Measurements from ENCODE around the gene SPEG.

The SPEG gene

GRCh38 chr2:219444566-219445091, 10.0 kb downstream of the SPEG start:
- DNase-seq (ENCODE audit: low spot score), result no peak

GRCh38 chr2:219445220-219445640, 10.6 kb downstream of the SPEG start:
- DNase-seq (ENCODE audit: low spot score), result no peak

- DNase-seq (ENCODE audit: low spot score), result peak; percentile 47
Observed at GRCh38 chr2:219446101-219446504, 11.5 kb downstream of the SPEG start.

DNA sequence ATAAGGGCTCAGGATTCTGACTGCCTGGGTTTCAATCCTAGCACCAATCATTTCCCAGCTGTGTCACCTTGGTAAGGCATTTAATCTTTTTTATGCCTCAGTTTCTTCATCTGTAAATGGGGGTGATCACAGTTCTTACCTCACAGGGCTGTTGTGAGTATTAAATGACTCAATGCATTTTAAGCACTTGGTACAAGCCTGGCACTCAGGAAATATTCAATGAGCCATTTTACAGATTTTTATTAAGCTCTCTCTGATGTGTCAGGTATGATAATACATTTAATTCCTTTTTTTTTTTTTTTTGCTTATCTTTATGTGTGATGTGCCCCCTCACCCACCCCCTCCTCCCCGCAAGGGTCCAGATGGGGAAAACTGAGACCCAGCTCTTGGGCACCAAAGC, 12.0 kb downstream of the SPEG start:
- DNase-seq (ENCODE audit: low spot score), result no peak

- DNase-seq (ENCODE audit: low spot score), result no peak
Observed at GRCh38 chr2:219447242-219448098, 12.8 kb downstream of the SPEG start.

DNA sequence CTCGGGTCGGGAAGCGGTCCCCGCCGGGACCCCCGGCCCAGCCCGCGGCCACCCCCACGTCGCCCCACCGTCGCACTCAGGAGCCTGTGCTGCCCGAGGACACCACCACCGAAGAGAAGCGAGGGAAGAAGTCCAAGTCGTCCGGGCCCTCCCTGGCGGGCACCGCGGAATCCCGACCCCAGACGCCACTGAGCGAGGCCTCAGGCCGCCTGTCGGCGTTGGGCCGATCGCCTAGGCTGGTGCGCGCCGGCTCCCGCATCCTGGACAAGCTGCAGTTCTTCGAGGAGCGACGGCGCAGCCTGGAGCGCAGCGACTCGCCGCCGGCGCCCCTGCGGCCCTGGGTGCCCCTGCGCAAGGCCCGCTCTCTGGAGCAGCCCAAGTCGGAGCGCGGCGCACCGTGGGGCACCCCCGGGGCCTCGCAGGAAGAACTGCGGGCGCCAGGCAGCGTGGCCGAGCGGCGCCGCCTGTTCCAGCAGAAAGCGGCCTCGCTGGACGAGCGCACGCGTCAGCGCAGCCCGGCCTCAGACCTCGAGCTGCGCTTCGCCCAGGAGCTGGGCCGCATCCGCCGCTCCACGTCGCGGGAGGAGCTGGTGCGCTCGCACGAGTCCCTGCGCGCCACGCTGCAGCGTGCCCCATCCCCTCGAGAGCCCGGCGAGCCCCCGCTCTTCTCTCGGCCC, 13.6 kb downstream of the SPEG start:
- no peak for DNase-seq (ENCODE audit: low spot score)

- no peak for DNase-seq (ENCODE audit: low spot score)
Observed at GRCh38 chr2:219448776-219449341, 14.2 kb downstream of the SPEG start.

- DNase-seq (ENCODE audit: low spot score), result no peak
Observed at GRCh38 chr2:219449609-219450008, 15.0 kb downstream of the SPEG start.

- no peak for DNase-seq (ENCODE audit: low spot score)
Observed at GRCh38 chr2:219451661-219452360, 17.2 kb downstream of the SPEG start.

- peak; percentile 36 for DNase-seq (ENCODE audit: low spot score)
Observed at GRCh38 chr2:219452361-219453317, 18.0 kb downstream of the SPEG start.

- no peak for DNase-seq (ENCODE audit: low spot score)
Observed at GRCh38 chr2:219453671-219454590, 19.3 kb downstream of the SPEG start.

DNA sequence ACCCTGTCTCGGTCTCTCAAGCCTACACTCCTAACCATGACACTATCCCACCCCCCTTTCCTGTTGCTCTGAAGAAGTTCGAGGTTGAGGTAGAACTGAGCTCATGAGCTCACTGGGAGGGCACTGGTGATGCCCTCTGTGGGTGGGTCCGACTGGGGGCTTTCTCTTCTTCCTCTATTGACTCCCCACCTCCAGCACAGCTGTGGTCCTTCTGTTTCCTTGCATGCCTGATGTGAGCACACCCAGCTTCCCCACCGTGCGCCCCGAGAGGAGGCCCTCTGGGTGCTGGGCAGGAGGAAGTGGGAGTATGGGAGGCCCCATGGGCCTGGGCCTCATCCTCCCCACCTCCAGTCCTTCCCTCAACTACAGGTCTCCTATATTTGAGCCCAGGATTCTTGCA, 20.9 kb downstream of the SPEG start:
- DNase-seq (ENCODE audit: low spot score), result no peak

DNA sequence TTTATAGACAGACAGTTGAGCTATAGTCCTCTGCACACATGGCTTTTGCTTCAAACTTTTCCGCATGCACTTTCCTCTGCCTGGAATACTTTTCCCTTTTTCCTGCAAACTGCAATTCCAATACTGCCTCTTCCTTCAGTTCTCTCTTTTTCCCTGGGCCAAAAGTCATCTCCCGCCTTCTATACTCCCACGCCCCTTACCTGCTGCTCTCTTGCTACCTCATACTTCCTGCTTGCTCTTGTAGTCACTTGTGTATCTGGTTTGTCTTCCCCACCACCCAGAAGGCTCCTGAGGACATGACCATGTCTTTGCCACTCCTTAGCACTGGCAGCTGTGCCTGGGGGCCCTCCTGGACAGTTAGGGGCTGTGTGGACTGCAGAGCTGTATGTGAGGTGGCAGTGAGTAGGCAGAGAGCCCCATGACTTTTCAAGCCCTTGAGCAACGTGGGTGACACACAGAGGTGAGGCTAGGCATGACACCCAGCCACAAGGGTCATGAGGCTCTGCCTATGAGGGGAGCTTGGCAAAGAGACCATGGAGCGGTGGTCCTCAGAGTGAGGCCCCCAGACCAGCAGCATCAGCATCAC, 23.2 kb downstream of the SPEG start:
- no peak for DNase-seq (ENCODE audit: low spot score)

- no peak for DNase-seq (ENCODE audit: low spot score)
Observed at GRCh38 chr2:219458996-219459395, 24.4 kb downstream of the SPEG start.

- DNase-seq (ENCODE audit: low spot score), result peak; percentile 65
Observed at GRCh38 chr2:219459460-219460311, 25.0 kb downstream of the SPEG start.

DNA sequence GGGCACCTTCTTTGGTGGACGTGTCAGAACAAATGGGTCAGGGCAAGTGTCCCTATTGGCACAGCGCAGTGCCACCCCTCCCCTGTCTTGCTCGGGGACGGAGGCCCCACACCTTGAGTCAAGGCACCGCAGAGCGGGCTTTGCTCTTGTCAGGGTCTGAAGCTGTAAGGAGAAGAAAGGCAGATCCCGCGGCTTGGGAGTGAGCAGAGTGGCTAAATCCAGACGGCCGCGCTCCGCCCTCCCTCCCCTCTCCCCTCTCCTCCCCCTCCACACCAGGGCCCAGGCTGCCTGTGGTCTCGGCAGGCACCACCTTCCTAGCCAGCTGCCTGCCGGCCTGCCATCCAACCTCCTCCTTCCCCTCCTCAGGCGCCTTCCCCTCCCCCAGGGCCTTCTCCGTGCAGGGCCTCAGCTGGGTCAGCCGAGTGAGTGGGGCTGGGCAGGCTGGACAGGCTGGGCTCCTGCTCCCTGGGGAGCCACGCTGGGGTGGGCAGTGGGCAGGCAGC, 25.8 kb downstream of the SPEG start:
- DNase-seq (ENCODE audit: low spot score), result no peak

GRCh38 chr2:219461047-219461514, 26.4 kb downstream of the SPEG start:
- no peak for DNase-seq (ENCODE audit: low spot score)

DNA sequence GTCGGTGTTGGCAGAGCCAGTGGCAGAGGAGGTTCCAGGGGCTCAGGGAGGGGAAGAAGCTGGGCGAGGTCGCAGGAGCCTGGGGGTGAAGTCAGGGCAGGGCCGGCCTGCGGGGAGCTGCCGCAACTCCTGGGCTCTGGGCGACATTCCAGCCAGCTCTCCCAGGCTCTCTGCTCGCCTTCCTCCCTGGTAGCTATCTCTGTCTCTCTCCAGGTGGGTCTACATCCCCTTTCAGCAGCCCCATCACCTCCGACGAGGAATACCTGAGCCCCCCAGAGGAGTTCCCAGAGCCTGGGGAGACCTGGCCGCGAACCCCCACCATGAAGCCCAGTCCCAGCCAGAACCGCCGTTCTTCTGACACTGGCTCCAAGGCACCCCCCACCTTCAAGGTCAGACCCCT, 27.0 kb downstream of the SPEG start:
- DNase-seq (ENCODE audit: low spot score), result no peak
